ENCODE data around the gene WDR70. TPM values are rescaled to one million over a fixed set of nuclear protein-coding genes. Genes with fewer than 3 reads are reported as not detected.

Gene WDR70
- total RNA-seq, 2 donors from 2014 or later = 25.9 to 27.0 TPM

- Histone ChIP-seq H3K9me3 (no peaks in the 10 kb centered on the region), H3K27me3 (no peaks in the 10 kb centered on the region), H3K4me3 (no peak overlapping the region), H3K4me1 (peaks cover 18% of the 10 kb centered on the region), H3K36me3 (replicated peaks in 1 of 2; ENCODE audit: insufficient read depth in 1 of 2, low read depth in 2 of 2) (no peaks in the 10 kb centered on the region), H3K27ac (no peak overlapping the region)
- intact Hi-C loops (cut with DNase I) = no loop called here
- DNase-seq (no peak), ATAC-seq (no peak)
- WGBS, 2 donors = 90 to 96% methylated on average over 2 of the region's 2 CpGs
- no peak for TF ChIP-seq POLR2A (IDR thresholded peaks at IDR 0.05)
- TF ChIP-seq CTCF (IDR thresholded peaks at IDR 0.05) = no peak
Observed at GRCh38 chr5:37569466-37569865, 190.3 kb downstream of the WDR70 start.

GRCh38 chr5:37570597-37570996, 191.5 kb downstream of the WDR70 start:
- WGBS, 2 donors = 88 to 93% methylated on average over 1 of the region's 1 CpG
- H3K9me3 ChIP-seq = no peaks in the 10 kb centered on the region
- H3K27ac ChIP-seq = no peak overlapping the region
- DNase-seq (no peak), ATAC-seq (no peak)
- TF ChIP-seq POLR2A (IDR thresholded peaks at IDR 0.05) (no peak), CTCF (IDR thresholded peaks at IDR 0.05) (no peak)
- no peaks in the 10 kb centered on the region for H3K27me3 ChIP-seq
- H3K36me3 ChIP-seq (replicated peaks in 1 of 2; ENCODE audit: insufficient read depth in 1 of 2, low read depth in 2 of 2) = no peaks in the 10 kb centered on the region
- H3K4me3 ChIP-seq = no peak overlapping the region
- H3K4me1 ChIP-seq = peaks cover 20% of the 10 kb centered on the region
- intact Hi-C loops (cut with DNase I) = no loop called here

- no peaks in the 10 kb centered on the region for H3K36me3 ChIP-seq (replicated peaks in 1 of 2; ENCODE audit: insufficient read depth in 1 of 2, low read depth in 2 of 2)
- no peaks in the 10 kb centered on the region for H3K27me3 ChIP-seq
- no peak overlapping the region for H3K4me3 ChIP-seq
- H3K4me1 ChIP-seq = peaks cover 22% of the 10 kb centered on the region
- 83 to 90% methylated on average over 2 of the region's 2 CpGs for WGBS, 2 donors
- DNase-seq (no peak), ATAC-seq (no peak)
- no peak for TF ChIP-seq POLR2A (IDR thresholded peaks at IDR 0.05)
- no peak for TF ChIP-seq CTCF (IDR thresholded peaks at IDR 0.05)
- H3K27ac ChIP-seq = no peak overlapping the region
- H3K9me3 ChIP-seq = no peaks in the 10 kb centered on the region
- intact Hi-C loops (cut with DNase I) = no loop called here
Observed at GRCh38 chr5:37571985-37572384, 192.9 kb downstream of the WDR70 start.

GRCh38 chr5:37575541-37576489, 196.7 kb downstream of the WDR70 start:
- no peaks in the 10 kb centered on the region for H3K36me3 ChIP-seq (replicated peaks in 1 of 2; ENCODE audit: insufficient read depth in 1 of 2, low read depth in 2 of 2)
- H3K9me3 ChIP-seq = no peaks in the 10 kb centered on the region
- ATAC-seq (peak; percentile 58), DNase-seq (peak in 2 of 4 donors; percentile 9 to 10)
- H3K27ac ChIP-seq = no peak overlapping the region
- H3K27me3 ChIP-seq = no peaks in the 10 kb centered on the region
- intact Hi-C loops (cut with DNase I) = no loop called here
- 81 to 86% methylated on average over 8 of the region's 8 CpGs for WGBS, 2 donors
- H3K4me1 ChIP-seq = peaks cover 4% of the 10 kb centered on the region
- no peak overlapping the region for H3K4me3 ChIP-seq
- no peak for TF ChIP-seq CTCF (IDR thresholded peaks at IDR 0.05)
- no peak for TF ChIP-seq POLR2A (IDR thresholded peaks at IDR 0.05)
